ENCODE results near the gene ADAMTS12.

ADAMTS12 gene

GRCh38 chr5:33477816-33478215 lies 414.0 kb downstream of the ADAMTS12 start:
- Histone ChIP-seq H3K27me3 (no peaks in the 10 kb centered on the region), H3K27ac (no peak overlapping the region)
- intact Hi-C loops (cut with DNase I; ENCODE audit: low total_unique reads), result no loop called here

DNA sequence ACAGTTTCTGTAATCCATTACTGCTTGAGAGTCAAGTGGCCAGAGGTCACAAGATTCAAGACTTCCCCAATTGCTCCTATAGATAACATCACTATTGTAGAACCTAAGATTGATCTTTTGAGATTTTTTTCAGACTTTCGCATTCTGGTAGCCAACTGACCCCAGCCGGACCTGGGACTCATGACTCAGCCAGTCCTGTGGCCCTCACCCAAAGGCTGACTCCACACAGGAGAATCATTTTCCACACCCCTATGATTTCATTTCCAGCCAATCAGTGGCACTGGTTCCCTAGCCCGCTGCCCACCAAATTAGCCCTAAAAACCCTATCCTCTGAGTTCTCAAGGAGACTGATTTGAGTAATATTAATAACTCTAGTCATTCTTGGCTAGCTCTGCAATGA lies 414.8 kb downstream of the ADAMTS12 start:
- peaks cover 30 to 42% (median 34%) of the 10 kb centered on the region in 3 donors for H3K36me3 ChIP-seq
- no peak overlapping the region for H3K4me3 ChIP-seq
- H3K27me3 ChIP-seq, result no peaks in the 10 kb centered on the region
- no peak overlapping the region for H3K27ac ChIP-seq
- H3K4me1 ChIP-seq, result no peaks in the 10 kb centered on the region
- TF ChIP-seq, protein P1, sequence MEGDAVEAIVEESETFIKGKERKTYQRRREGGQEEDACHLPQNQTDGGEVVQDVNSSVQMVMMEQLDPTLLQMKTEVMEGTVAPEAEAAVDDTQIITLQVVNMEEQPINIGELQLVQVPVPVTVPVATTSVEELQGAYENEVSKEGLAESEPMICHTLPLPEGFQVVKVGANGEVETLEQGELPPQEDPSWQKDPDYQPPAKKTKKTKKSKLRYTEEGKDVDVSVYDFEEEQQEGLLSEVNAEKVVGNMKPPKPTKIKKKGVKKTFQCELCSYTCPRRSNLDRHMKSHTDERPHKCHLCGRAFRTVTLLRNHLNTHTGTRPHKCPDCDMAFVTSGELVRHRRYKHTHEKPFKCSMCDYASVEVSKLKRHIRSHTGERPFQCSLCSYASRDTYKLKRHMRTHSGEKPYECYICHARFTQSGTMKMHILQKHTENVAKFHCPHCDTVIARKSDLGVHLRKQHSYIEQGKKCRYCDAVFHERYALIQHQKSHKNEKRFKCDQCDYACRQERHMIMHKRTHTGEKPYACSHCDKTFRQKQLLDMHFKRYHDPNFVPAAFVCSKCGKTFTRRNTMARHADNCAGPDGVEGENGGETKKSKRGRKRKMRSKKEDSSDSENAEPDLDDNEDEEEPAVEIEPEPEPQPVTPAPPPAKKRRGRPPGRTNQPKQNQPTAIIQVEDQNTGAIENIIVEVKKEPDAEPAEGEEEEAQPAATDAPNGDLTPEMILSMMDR (IDR thresholded peaks at IDR 0.05), result no peak
- no peaks in the 10 kb centered on the region for H3K9me3 ChIP-seq
- intact Hi-C loops (cut with DNase I; ENCODE audit: low total_unique reads), result no loop called here
- no peak for DNase-seq

More at GRCh38 chr5:33477816-33478215, 414.0 kb downstream of the ADAMTS12 start:
- H3K9me3 ChIP-seq, result no peaks in the 10 kb centered on the region
- H3K4me3 ChIP-seq, result no peak overlapping the region
- TF ChIP-seq, protein P1 (IDR thresholded peaks at IDR 0.05), result no peak
- peaks cover 27 to 37% (median 28%) of the 10 kb centered on the region in 3 donors for H3K36me3 ChIP-seq
- no peak for DNase-seq
- no peaks in the 10 kb centered on the region for H3K4me1 ChIP-seq

GRCh38 chr5:33475706-33476105 lies 416.1 kb downstream of the ADAMTS12 start:
- intact Hi-C loops (cut with DNase I; ENCODE audit: low total_unique reads), result no loop called here
- Histone ChIP-seq H3K36me3 (peaks cover 41 to 55% (median 42%) of the 10 kb centered on the region in 3 donors), H3K4me3 (no peak overlapping the region), H3K4me1 (no peaks in the 10 kb centered on the region), H3K27me3 (no peaks in the 10 kb centered on the region), H3K9me3 (no peaks in the 10 kb centered on the region), H3K27ac (no peak overlapping the region)
- TF ChIP-seq, protein P1 (IDR thresholded peaks at IDR 0.05), result no peak
- no peak for DNase-seq

- intact Hi-C loops (cut with DNase I; ENCODE audit: low total_unique reads), result no loop called here
- peaks cover 42 to 62% (median 49%) of the 10 kb centered on the region in 3 donors for H3K36me3 ChIP-seq
- TF ChIP-seq, protein P1 (IDR thresholded peaks at IDR 0.05), result no peak
- no peaks in the 10 kb centered on the region for H3K4me1 ChIP-seq
- no peak overlapping the region for H3K27ac ChIP-seq
- no peak overlapping the region for H3K4me3 ChIP-seq
- H3K9me3 ChIP-seq, result no peaks in the 10 kb centered on the region
- no peak for DNase-seq
- no peaks in the 10 kb centered on the region for H3K27me3 ChIP-seq
Observed at GRCh38 chr5:33474931-33475499, 416.8 kb downstream of the ADAMTS12 start.

DNA sequence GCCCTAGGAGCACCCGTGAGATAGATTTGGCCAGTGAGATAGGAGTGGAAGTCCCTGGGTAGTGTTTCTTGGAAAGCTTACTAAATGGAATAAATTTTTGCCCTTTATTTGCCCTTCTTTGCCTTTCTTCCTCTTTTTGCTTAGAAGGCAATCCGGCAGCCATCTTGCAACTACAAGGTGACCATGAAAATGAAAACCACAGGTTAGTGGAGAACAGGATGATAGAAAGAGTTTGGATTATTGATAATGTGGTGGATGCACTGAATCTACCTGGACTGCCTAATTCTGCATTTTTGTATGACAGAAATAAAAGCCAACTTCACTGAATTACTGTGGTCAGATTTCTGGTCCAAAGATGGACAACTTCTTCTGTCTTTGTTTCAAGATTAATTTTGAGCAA lies 417.8 kb downstream of the ADAMTS12 start:
- H3K36me3 ChIP-seq, result peaks cover 48 to 71% (median 57%) of the 10 kb centered on the region in 3 donors
- no peak overlapping the region for H3K27ac ChIP-seq
- TF ChIP-seq, protein P1 (IDR thresholded peaks at IDR 0.05), result no peak
- H3K4me1 ChIP-seq, result no peaks in the 10 kb centered on the region
- H3K9me3 ChIP-seq, result no peaks in the 10 kb centered on the region
- H3K4me3 ChIP-seq, result no peak overlapping the region
- DNase-seq, result no peak
- no peaks in the 10 kb centered on the region for H3K27me3 ChIP-seq
- intact Hi-C loops (cut with DNase I; ENCODE audit: low total_unique reads), result no loop called here

Measured in tibial artery (tissue), 4 donors.